Measurements from ENCODE around the gene LTB4R.
A peak's percentile ranks its signal among the peaks of the same experiment; 100 is the strongest.

Gene LTB4R

GRCh38 chr14:24274101-24274543 lies 37.2 kb upstream of the LTB4R start:
- Histone ChIP-seq H3K4me3 (ENCODE audit: low read depth, low read length) (no peak overlapping the region; the same call in 1 of the 2 replicates), H3K27me3 (ENCODE audit: insufficient read depth, low read depth, severe bottlenecking) (no peaks in the 10 kb centered on the region), H3K36me3 (no peaks in the 10 kb centered on the region), H3K27ac (peak overlapping the region; percentile 83), H3K9me3 (ENCODE audit: severe bottlenecking) (no peaks in the 10 kb centered on the region)
- DNase-seq, result peak; percentile 56
- TF ChIP-seq CTCF (IDR thresholded peaks at IDR 0.05; ENCODE audit: low read depth, low read length), result no peak

GRCh38 chr14:24277071-24277470 lies 34.2 kb upstream of the LTB4R start:
- Histone ChIP-seq H3K36me3 (no peaks in the 10 kb centered on the region), H3K27me3 (ENCODE audit: insufficient read depth, low read depth, severe bottlenecking) (no peaks in the 10 kb centered on the region), H3K4me3 (ENCODE audit: low read depth, low read length) (no peak overlapping the region), H3K9me3 (ENCODE audit: severe bottlenecking) (no peaks in the 10 kb centered on the region), H3K27ac (no peak overlapping the region)
- DNase-seq, result no peak
- TF ChIP-seq CTCF (IDR thresholded peaks at IDR 0.05; ENCODE audit: low read depth, low read length), result no peak

- H3K27ac ChIP-seq, result no peak overlapping the region
- no peak overlapping the region for H3K4me3 ChIP-seq (ENCODE audit: low read depth, low read length)
- no peak for DNase-seq
- no peaks in the 10 kb centered on the region for H3K36me3 ChIP-seq
- H3K9me3 ChIP-seq (ENCODE audit: severe bottlenecking), result no peaks in the 10 kb centered on the region
- H3K27me3 ChIP-seq (ENCODE audit: insufficient read depth, low read depth, severe bottlenecking), result no peaks in the 10 kb centered on the region
- no peak for TF ChIP-seq CTCF (IDR thresholded peaks at IDR 0.05; ENCODE audit: low read depth, low read length)
These were observed 33.5 kb upstream of the LTB4R start for GRCh38 chr14:24277606-24278321.

- no peak overlapping the region for H3K4me3 ChIP-seq (ENCODE audit: low read depth, low read length)
- H3K27me3 ChIP-seq (ENCODE audit: insufficient read depth, low read depth, severe bottlenecking), result no peaks in the 10 kb centered on the region
- no peaks in the 10 kb centered on the region for H3K36me3 ChIP-seq
- no peak for DNase-seq
- no peaks in the 10 kb centered on the region for H3K9me3 ChIP-seq (ENCODE audit: severe bottlenecking)
- no peak overlapping the region for H3K27ac ChIP-seq
- TF ChIP-seq CTCF (IDR thresholded peaks at IDR 0.05; ENCODE audit: low read depth, low read length), result no peak
These were observed 32.9 kb upstream of the LTB4R start for GRCh38 chr14:24278424-24278823.

- no peak for DNase-seq
- TF ChIP-seq CTCF (IDR thresholded peaks at IDR 0.05; ENCODE audit: low read depth, low read length), result no peak
- H3K27ac ChIP-seq, result no peak overlapping the region
- no peaks in the 10 kb centered on the region for H3K27me3 ChIP-seq (ENCODE audit: insufficient read depth, low read depth, severe bottlenecking)
- H3K9me3 ChIP-seq (ENCODE audit: severe bottlenecking), result no peaks in the 10 kb centered on the region
- no peak overlapping the region for H3K4me3 ChIP-seq (ENCODE audit: low read depth, low read length)
- H3K36me3 ChIP-seq, result no peaks in the 10 kb centered on the region
These were observed 31.8 kb upstream of the LTB4R start for GRCh38 chr14:24279301-24280186.

All from WERI-Rb-1 (cell line).